GM12878 (cell line): ENCODE measurements around the gene CCT4. TPM values are rescaled to one million over a fixed set of nuclear protein-coding genes. Genes with fewer than 3 reads are reported as not detected.

Experiments used
- ATAC-seq: fragments of 200-7000 bp; cut with Tn5 transposase; 3 replicates; pipeline ENCODE4 v1.9.1; 2020; ENCODE audit warnings: mild to moderate bottlenecking, moderate library complexity
- BruUV-seq: library from RNA; stranded (reverse); fragments of 400-500 nt; replicated peaks from 2 replicates; lab custom pipeline; 2021; lab: Mats Ljungman, UMichigan
- CTCF ChIA-PET: fragments of 300-600 bp; sonication (Branson Sonifier 250); formaldehyde crosslinking; extraction: SDS; loops from one replicate; lab custom pipeline; 2021; ENCODE audit warnings: inconsistent platforms; lab: Yijun Ruan, JAX
- POLR2A ChIA-PET: fragments of 350-600 bp; formaldehyde crosslinking; extraction: SDS; loops from one replicate; lab custom pipeline; 2021; ENCODE audit warnings: inconsistent platforms; lab: Charles Lee
- RAD21 ChIA-PET: fragments of 300-600 bp; sonication (Branson Sonifier 250); formaldehyde crosslinking; loops from one replicate; lab custom pipeline; 2023; ENCODE audit warnings: antibody characterized with exemption; ENCODE audit not compliant: unreplicated experiment; lab: Charles Lee
- SMC1A ChIA-PET: fragments of 300-600 bp; sonication (Branson Sonifier 250); formaldehyde crosslinking; loops from one replicate; lab custom pipeline; 2023; ENCODE audit not compliant: unreplicated experiment, uncharacterized antibody; lab: Charles Lee
- DNase-seq: peaks from one replicate; pipeline ENCODE4 v3.0.0-alpha.2; 2011; ENCODE audit warnings: low read depth, low spot score
- FAIRE-seq: peaks from 3 replicates; lab custom pipeline; 2011; peaks lifted over from hg19 to GRCh38; lab: Jason Lieb, UNC
- H2AFZ ChIP-seq: 2 replicates; pipeline ENCODE4 v1.6.0; 2011; ENCODE audit warnings: low read depth, low read length, control low read depth; ENCODE audit not compliant: control insufficient read depth
- H3K27ac ChIP-seq: 2 replicates; pipeline ENCODE4 v1.5.1; 2011; ENCODE audit warnings: control low read depth; ENCODE audit not compliant: control insufficient read depth, insufficient read depth
- H3K27me3 ChIP-seq, 2 experiments: replicated peaks in 1 of 2; 2 replicates each; pipeline versions ENCODE4 v1.6.0 to v1.6.1; 2011; ENCODE audit warnings: low read length in 1 of 2; ENCODE audit not compliant: control insufficient read depth in 2 of 2, insufficient read depth in 2 of 2
- H3K36me3 ChIP-seq, 2 experiments: 2 replicates each; pipeline ENCODE4 v1.5.1; 2011; ENCODE audit warnings: low read length in 1 of 2; ENCODE audit not compliant: control insufficient read depth in 2 of 2, insufficient read depth in 2 of 2
- H3K4me1 ChIP-seq: 2 replicates; pipeline ENCODE4 v1.6.1; 2011; ENCODE audit warnings: mild to moderate bottlenecking, low read length, moderate library complexity, mixed read lengths; ENCODE audit not compliant: control insufficient read depth, insufficient read depth
- H3K4me2 ChIP-seq: 2 replicates; pipeline ENCODE4 v1.6.0; 2011; ENCODE audit warnings: control low read depth; ENCODE audit not compliant: control insufficient read depth, insufficient read depth
- H3K4me3 ChIP-seq: fragments of 200-600 bp; sonication (generic); 2 replicates; pipeline ENCODE4 v1.5.1; 2016
- H3K79me2 ChIP-seq: 2 replicates; pipeline ENCODE4 v1.6.0; 2011; ENCODE audit warnings: low read length; ENCODE audit not compliant: control insufficient read depth, insufficient read depth
- H3K9ac ChIP-seq: 2 replicates; pipeline ENCODE4 v1.8.0; 2011; ENCODE audit warnings: low read length, control low read depth, mixed read lengths; ENCODE audit not compliant: control insufficient read depth, insufficient read depth
- H3K9me3 ChIP-seq: replicated peaks from 3 replicates; pipeline ENCODE4 v1.5.1; 2011; ENCODE audit warnings: mild to moderate bottlenecking, low read length; ENCODE audit not compliant: control insufficient read depth, insufficient read depth
- H4K20me1 ChIP-seq: 2 replicates; pipeline ENCODE4 v1.6.0; 2011; ENCODE audit not compliant: control insufficient read depth, insufficient read depth
- BCL11A ChIP-seq: IDR thresholded peaks from 2 replicates; pipeline ENCODE4 v1.6.1; 2011; ENCODE audit warnings: low read depth, low read length
- CBX5 ChIP-seq: sonication (generic); IDR thresholded peaks from 2 replicates; pipeline ENCODE4 v1.6.1; 2016; ENCODE audit warnings: low read depth, moderate library complexity, mild to moderate bottlenecking, inconsistent platforms
- CHD1 ChIP-seq: IDR thresholded peaks from 2 replicates; pipeline ENCODE4 v1.6.1; 2012; ENCODE audit warnings: low read depth, low read length, improper control_type of control experiment
- EZH2 ChIP-seq: IDR thresholded peaks from 2 replicates; pipeline ENCODE4 v1.6.1; 2012; ENCODE audit warnings: low read depth, mild to moderate bottlenecking, control low read depth, inconsistent platforms, low read length, borderline replicate concordance; ENCODE audit not compliant: control insufficient read depth
- KDM1A ChIP-seq: fragments of 200-600 bp; sonication (generic); IDR thresholded peaks from 2 replicates; pipeline ENCODE4 v1.6.1; 2016; ENCODE audit warnings: borderline replicate concordance
- NFYA ChIP-seq: IDR thresholded peaks from 2 replicates; pipeline ENCODE4 v1.6.1; 2011; ENCODE audit warnings: low read depth, mild to moderate bottlenecking, low read length, improper control_type of control experiment, borderline replicate concordance
- POLR2A ChIP-seq: IDR thresholded peaks from 2 replicates; pipeline ENCODE4 v1.6.1; 2011; ENCODE audit warnings: low read depth, mild to moderate bottlenecking, low read length
- POLR2AphosphoS2 ChIP-seq: IDR thresholded peaks from 2 replicates; pipeline ENCODE4 v1.6.1; 2011; ENCODE audit warnings: low read depth, mild to moderate bottlenecking, low read length, improper control_type of control experiment, moderate library complexity
- RFX5 ChIP-seq: IDR thresholded peaks from 2 replicates; pipeline ENCODE4 v1.6.1; 2011; ENCODE audit warnings: low read depth, low read length, improper control_type of control experiment
- WGBS: methylation state at CpG from one replicate; pipeline ENCODE4 v1.1.6; 2016; ENCODE audit warnings: low lambda C conversion rate; ENCODE audit not compliant: insufficient replicate concordance, insufficient coverage; ENCODE audit errors: missing lambda C conversion rate; 5-methylcytosine and 5-hydroxymethylcytosine counted together
- in situ Hi-C: fragments of 300-500 bp; cut with MboI; formaldehyde crosslinking; loops from 9 replicates; pipeline ENCODE4 v1.14.3; 2018; ENCODE audit warnings: mixed read lengths
- intact Hi-C: fragments of 100-400 bp; cut with micrococcal nuclease; formaldehyde crosslinking; loops from one replicate; pipeline ENCODE4 v1.14.2; 2022; ENCODE audit not compliant: unreplicated experiment
- polyA plus RNA-seq, 11 experiments: library from polyadenylated mRNA; depleted of rRNA in 4 of 11; unstranded in 6 of 11; stranded (reverse) in 5 of 11; fragments of >200 nt; fragmentation: Nextera tagmentation in 4 of 11; fragmentation: Illumina TruSeq in 1 of 11; extraction: Ambion mirVana in 4 of 11; extraction: Trizol in 1 of 11; gene quantifications; 1 replicate in 1 of 11; 2 replicates in 10 of 11; pipeline versions ENCODE4 v1.2.1 to v1.2.3, GENCODE V29; 2011 to 2016; ENCODE audit warnings: inconsistent platforms in 2 of 11, missing spikeins in 2 of 11, low read depth in 1 of 11
- total RNA-seq, 4 experiments: library from RNA; depleted of rRNA in 3 of 4; stranded (reverse); fragments of >200 nt in 3 of 4; fragmentation: Illumina TruSeq in 1 of 4; extraction: Trizol in 1 of 4; gene quantifications; 2 replicates each; pipeline versions ENCODE4 v1.2.1 to v1.2.3, GENCODE V29; 2013 to 2021
- TF ChIP-seq, protein P1 (sequence below): fragments of 450-650 bp; formaldehyde crosslinking; IDR thresholded peaks from 2 replicates; pipeline ENCODE4 v1.4.0; 2022; ENCODE audit warnings: mild to moderate bottlenecking, moderate library complexity
- TF ChIP-seq, protein P2 (sequence below): fragments of 450-650 bp; formaldehyde crosslinking; IDR thresholded peaks from 2 replicates; pipeline ENCODE4 v1.4.0; 2020; ENCODE audit warnings: mild to moderate bottlenecking, moderate library complexity
- TF ChIP-seq, protein P3 (sequence below): IDR thresholded peaks from 2 replicates; pipeline ENCODE4 v1.6.1; 2012; ENCODE audit warnings: low read depth, low read length, improper control_type of control experiment
- TF ChIP-seq, protein P4 (sequence below): IDR thresholded peaks from 2 replicates; pipeline ENCODE4 v1.6.1; 2012; ENCODE audit warnings: mild to moderate bottlenecking, low read depth, low read length

The CCT4 gene
- total and polyA plus RNA-seq, 10 of the 15 experiments (the other 5 are each of a cell fraction or from before 2014, with no cell fraction given), result 76.6 to 320 (median 211) TPM

DNA sequence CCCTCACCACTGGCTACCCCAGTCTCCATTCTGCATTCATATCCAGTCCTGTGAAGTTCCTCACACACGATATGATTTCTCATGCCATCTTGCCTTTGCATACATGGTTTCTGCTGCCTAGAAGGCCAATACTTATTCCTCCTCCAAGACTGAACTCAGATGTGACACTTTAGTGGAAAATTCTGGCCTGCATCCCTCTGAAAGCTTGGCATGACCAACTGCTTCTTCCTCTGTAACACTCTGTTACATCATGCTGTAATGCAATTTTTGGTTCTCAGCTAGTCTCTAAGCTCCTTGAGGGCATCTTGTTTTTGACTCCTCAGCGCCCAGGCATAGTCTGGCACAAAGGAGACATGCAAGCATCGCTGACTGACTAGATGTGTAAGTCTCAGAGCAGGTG lies 47.2 kb downstream of the CCT4 start (continued):
- TF ChIP-seq, protein P1, sequence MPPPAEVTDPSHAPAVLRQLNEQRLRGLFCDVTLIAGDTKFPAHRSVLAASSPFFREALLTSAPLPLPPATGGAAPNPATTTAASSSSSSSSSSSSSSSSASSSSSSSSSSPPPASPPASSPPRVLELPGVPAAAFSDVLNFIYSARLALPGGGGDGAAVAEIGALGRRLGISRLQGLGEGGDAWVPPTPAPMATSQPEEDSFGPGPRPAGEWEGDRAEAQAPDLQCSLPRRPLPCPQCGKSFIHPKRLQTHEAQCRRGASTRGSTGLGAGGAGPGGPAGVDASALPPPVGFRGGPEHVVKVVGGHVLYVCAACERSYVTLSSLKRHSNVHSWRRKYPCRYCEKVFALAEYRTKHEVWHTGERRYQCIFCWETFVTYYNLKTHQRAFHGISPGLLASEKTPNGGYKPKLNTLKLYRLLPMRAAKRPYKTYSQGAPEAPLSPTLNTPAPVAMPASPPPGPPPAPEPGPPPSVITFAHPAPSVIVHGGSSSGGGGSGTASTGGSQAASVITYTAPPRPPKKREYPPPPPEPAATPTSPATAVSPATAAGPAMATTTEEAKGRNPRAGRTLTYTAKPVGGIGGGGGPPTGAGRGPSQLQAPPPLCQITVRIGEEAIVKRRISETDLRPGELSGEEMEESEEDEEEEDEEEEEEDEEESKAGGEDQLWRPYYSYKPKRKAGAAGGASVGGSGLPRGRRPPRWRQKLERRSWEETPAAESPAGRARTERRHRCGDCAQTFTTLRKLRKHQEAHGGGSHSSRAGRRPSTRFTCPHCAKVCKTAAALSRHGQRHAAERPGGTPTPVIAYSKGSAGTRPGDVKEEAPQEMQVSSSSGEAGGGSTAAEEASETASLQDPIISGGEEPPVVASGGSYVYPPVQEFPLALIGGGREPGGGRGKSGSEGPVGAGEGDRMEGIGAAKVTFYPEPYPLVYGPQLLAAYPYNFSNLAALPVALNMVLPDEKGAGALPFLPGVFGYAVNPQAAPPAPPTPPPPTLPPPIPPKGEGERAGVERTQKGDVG, result no peak
- TF ChIP-seq, protein P2, sequence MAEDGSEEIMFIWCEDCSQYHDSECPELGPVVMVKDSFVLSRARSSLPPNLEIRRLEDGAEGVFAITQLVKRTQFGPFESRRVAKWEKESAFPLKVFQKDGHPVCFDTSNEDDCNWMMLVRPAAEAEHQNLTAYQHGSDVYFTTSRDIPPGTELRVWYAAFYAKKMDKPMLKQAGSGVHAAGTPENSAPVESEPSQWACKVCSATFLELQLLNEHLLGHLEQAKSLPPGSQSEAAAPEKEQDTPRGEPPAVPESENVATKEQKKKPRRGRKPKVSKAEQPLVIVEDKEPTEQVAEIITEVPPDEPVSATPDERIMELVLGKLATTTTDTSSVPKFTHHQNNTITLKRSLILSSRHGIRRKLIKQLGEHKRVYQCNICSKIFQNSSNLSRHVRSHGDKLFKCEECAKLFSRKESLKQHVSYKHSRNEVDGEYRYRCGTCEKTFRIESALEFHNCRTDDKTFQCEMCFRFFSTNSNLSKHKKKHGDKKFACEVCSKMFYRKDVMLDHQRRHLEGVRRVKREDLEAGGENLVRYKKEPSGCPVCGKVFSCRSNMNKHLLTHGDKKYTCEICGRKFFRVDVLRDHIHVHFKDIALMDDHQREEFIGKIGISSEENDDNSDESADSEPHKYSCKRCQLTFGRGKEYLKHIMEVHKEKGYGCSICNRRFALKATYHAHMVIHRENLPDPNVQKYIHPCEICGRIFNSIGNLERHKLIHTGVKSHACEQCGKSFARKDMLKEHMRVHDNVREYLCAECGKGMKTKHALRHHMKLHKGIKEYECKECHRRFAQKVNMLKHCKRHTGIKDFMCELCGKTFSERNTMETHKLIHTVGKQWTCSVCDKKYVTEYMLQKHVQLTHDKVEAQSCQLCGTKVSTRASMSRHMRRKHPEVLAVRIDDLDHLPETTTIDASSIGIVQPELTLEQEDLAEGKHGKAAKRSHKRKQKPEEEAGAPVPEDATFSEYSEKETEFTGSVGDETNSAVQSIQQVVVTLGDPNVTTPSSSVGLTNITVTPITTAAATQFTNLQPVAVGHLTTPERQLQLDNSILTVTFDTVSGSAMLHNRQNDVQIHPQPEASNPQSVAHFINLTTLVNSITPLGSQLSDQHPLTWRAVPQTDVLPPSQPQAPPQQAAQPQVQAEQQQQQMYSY (CRISPR knock-in tag), result no peak
- TF ChIP-seq CBX5, result no peak

DNA sequence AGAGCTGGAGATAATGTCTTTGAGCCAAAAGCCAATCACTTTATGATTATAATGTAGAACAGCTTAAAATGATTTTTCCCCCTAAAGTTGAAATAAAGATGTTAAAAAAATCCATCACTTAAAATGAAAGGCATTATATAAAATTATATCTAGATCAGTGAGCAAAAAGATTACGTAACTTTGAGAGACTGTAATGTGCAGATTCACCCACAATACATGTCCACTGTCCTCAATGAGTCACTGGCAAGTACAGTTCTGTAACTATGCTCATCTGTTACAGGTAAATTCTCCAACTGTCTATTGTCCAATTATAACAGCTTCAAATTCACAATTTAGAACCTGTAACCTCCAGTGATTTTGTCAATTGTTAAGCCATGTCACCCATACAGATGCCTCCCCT lies 53.6 kb downstream of the CCT4 start:
- Histone ChIP-seq H3K27me3 (no peaks in the 10 kb centered on the region), H3K4me1 (no peaks in the 10 kb centered on the region), H4K20me1 (no peaks in the 10 kb centered on the region), H3K9me3 (no peaks in the 10 kb centered on the region), H3K4me2 (no peak overlapping the region), H3K79me2 (no peaks in the 10 kb centered on the region), H3K9ac (no peak overlapping the region), H3K27ac (no peak overlapping the region), H2AFZ (no peak overlapping the region), H3K36me3 (no peaks in the 10 kb centered on the region; a peak in 1 of 4 replicates), H3K4me3 (no peak overlapping the region)
- DNase-seq (no peak), FAIRE-seq (no peak), ATAC-seq (no peak)
- WGBS, result 28% methylated on average over 1 of the region's 1 CpG
- ChIA-PET CTCF (no interaction called here), POLR2A (interaction anchor here (0.5 kb wide), 1 partner anchor 691 kb away, joined by 3 read pairs; no protein-coding TSS in a partner anchor), RAD21 (no interaction called here), SMC1A (interaction anchor here (1.1 kb wide), 1 partner anchor 12 kb away, joined by 3 read pairs; no protein-coding TSS in a partner anchor)
- intact Hi-C loops, result no loop called here
- no TSS peak for BruUV-seq
- in situ Hi-C loops, result no loop called here
- no peak for TF ChIP-seq EZH2
- no peak for TF ChIP-seq KDM1A
- TF ChIP-seq CHD1, result no peak
- no peak for TF ChIP-seq NFYA
- no peak for TF ChIP-seq POLR2AphosphoS2
- TF ChIP-seq, protein P3, sequence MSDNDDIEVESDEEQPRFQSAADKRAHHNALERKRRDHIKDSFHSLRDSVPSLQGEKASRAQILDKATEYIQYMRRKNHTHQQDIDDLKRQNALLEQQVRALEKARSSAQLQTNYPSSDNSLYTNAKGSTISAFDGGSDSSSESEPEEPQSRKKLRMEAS, result no peak
- TF ChIP-seq POLR2A, result no peak
- TF ChIP-seq, protein P4, sequence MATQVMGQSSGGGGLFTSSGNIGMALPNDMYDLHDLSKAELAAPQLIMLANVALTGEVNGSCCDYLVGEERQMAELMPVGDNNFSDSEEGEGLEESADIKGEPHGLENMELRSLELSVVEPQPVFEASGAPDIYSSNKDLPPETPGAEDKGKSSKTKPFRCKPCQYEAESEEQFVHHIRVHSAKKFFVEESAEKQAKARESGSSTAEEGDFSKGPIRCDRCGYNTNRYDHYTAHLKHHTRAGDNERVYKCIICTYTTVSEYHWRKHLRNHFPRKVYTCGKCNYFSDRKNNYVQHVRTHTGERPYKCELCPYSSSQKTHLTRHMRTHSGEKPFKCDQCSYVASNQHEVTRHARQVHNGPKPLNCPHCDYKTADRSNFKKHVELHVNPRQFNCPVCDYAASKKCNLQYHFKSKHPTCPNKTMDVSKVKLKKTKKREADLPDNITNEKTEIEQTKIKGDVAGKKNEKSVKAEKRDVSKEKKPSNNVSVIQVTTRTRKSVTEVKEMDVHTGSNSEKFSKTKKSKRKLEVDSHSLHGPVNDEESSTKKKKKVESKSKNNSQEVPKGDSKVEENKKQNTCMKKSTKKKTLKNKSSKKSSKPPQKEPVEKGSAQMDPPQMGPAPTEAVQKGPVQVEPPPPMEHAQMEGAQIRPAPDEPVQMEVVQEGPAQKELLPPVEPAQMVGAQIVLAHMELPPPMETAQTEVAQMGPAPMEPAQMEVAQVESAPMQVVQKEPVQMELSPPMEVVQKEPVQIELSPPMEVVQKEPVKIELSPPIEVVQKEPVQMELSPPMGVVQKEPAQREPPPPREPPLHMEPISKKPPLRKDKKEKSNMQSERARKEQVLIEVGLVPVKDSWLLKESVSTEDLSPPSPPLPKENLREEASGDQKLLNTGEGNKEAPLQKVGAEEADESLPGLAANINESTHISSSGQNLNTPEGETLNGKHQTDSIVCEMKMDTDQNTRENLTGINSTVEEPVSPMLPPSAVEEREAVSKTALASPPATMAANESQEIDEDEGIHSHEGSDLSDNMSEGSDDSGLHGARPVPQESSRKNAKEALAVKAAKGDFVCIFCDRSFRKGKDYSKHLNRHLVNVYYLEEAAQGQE, result no peak
- no peak for TF ChIP-seq BCL11A
- no peak for TF ChIP-seq RFX5
